HFF-Myc (cell line): ENCODE measurements around the gene ADAM10.

Experiments
- DNase-seq: peaks from one replicate; pipeline ENCODE4 v3.0.0-alpha.2; 2011; ENCODE audit warnings: low read depth; ENCODE audit errors: extremely low read depth
- H3K4me3 ChIP-seq: replicated peaks from 2 replicates; pipeline ENCODE4 v1.5.1; 2011; ENCODE audit warnings: low read depth, mild to moderate bottlenecking, control low read depth, low read length
- CTCF ChIP-seq: IDR thresholded peaks from 2 replicates; pipeline ENCODE4 v1.5.1; 2012; ENCODE audit warnings: mild to moderate bottlenecking, low read depth, low read length, control low read depth; ENCODE audit errors: missing control alignments

The ADAM10 gene

GRCh38 chr15:58584789-58585461 is 164.6 kb downstream of the ADAM10 start:
- TF ChIP-seq CTCF = no peak
- DNase-seq = no peak

GRCh38 chr15:58583171-58583908 is 166.2 kb downstream of the ADAM10 start:
- DNase-seq = no peak
- H3K4me3 ChIP-seq = no peak overlapping the region
- no peak for TF ChIP-seq CTCF

More at GRCh38 chr15:58584789-58585461, 164.6 kb downstream of the ADAM10 start:
- H3K4me3 ChIP-seq = no peak overlapping the region

GRCh38 chr15:58582160-58582559 is 167.3 kb downstream of the ADAM10 start:
- DNase-seq = no peak
- no peak for TF ChIP-seq CTCF
- no peak overlapping the region for H3K4me3 ChIP-seq

GRCh38 chr15:58576657-58577056 is 172.8 kb downstream of the ADAM10 start:
- no peak for TF ChIP-seq CTCF
- no peak overlapping the region for H3K4me3 ChIP-seq
- DNase-seq = no peak

GRCh38 chr15:58575045-58575786 is 174.3 kb downstream of the ADAM10 start:
- DNase-seq = no peak
- no peak for TF ChIP-seq CTCF
- no peak overlapping the region for H3K4me3 ChIP-seq

- TF ChIP-seq CTCF = no peak
- no peak for DNase-seq
- H3K4me3 ChIP-seq = no peak overlapping the region
These were observed 174.9 kb downstream of the ADAM10 start for GRCh38 chr15:58574631-58575030.
